GM08714 (cell line): Measurements from ENCODE around the gene MSANTD1.
"Not testable (repeated sequence)": the region's sequence is repeated elsewhere in the genome, so short reads cannot be mapped to it uniquely, and the experiment has no call there.

Experiments
- H3K4me3 ChIP-seq: fragments of 200-500 bp; sonication (Bioruptor generic); 2 replicates; pipeline ENCODE4 v1.5.1; 2014; ENCODE audit warnings: mild to moderate bottlenecking, low read length, inconsistent platforms
- ZNF274 ChIP-seq: IDR thresholded peaks from 2 replicates; pipeline ENCODE4 v1.6.1; 2012; ENCODE audit warnings: mild to moderate bottlenecking, low read depth, low read length

The MSANTD1 gene

GRCh38 chr4:3295837-3296624 lies 47.1 kb downstream of the MSANTD1 start:
- H3K4me3 ChIP-seq, result no peak overlapping the region

GRCh38 chr4:3296651-3297050 lies 47.7 kb downstream of the MSANTD1 start:
- no peak overlapping the region for H3K4me3 ChIP-seq

More at GRCh38 chr4:3295837-3296624, 47.1 kb downstream of the MSANTD1 start:
- TF ChIP-seq ZNF274, result no peak

GRCh38 chr4:3297066-3297859 lies 48.3 kb downstream of the MSANTD1 start:
- no peak overlapping the region for H3K4me3 ChIP-seq
- TF ChIP-seq ZNF274, result no peak

More at GRCh38 chr4:3296651-3297050, 47.7 kb downstream of the MSANTD1 start:
- no peak for TF ChIP-seq ZNF274

- no peak overlapping the region for H3K4me3 ChIP-seq
- no peak for TF ChIP-seq ZNF274
Measured at GRCh38 chr4:3299122-3299975, 50.4 kb downstream of the MSANTD1 start.

- TF ChIP-seq ZNF274, result no peak
- H3K4me3 ChIP-seq, result no peak overlapping the region
Measured at GRCh38 chr4:3299976-3300671, 51.2 kb downstream of the MSANTD1 start.

GRCh38 chr4:3300882-3301281 lies 51.9 kb downstream of the MSANTD1 start:
- H3K4me3 ChIP-seq, result not testable (repeated sequence)

- no peak for TF ChIP-seq ZNF274
- H3K4me3 ChIP-seq, result no peak overlapping the region
Measured at GRCh38 chr4:3301450-3302172, 52.7 kb downstream of the MSANTD1 start.

- TF ChIP-seq ZNF274, result no peak
- H3K4me3 ChIP-seq, result no peak overlapping the region
Measured at GRCh38 chr4:3302173-3302785, 53.3 kb downstream of the MSANTD1 start.

GRCh38 chr4:3302786-3303564 lies 54.0 kb downstream of the MSANTD1 start:
- H3K4me3 ChIP-seq, result no peak overlapping the region
- TF ChIP-seq ZNF274, result no peak

- TF ChIP-seq ZNF274, result no peak
- no peak overlapping the region for H3K4me3 ChIP-seq
Measured at GRCh38 chr4:3303565-3303824, 54.5 kb downstream of the MSANTD1 start.

- H3K4me3 ChIP-seq, result no peak overlapping the region
- TF ChIP-seq ZNF274, result no peak
Measured at GRCh38 chr4:3303923-3304710, 55.2 kb downstream of the MSANTD1 start.
